ENCODE results near the gene VTI1A. TPM values are rescaled to one million over a fixed set of nuclear protein-coding genes. Genes with fewer than 3 reads are reported as not detected.

The VTI1A gene
- total RNA-seq, 1 experiment from 2014 or later = 22.0 TPM

- no peaks in the 10 kb centered on the region for H3K36me3 Mint-ChIP-seq (ENCODE audit: insufficient read depth in 1 of 3, low read depth in 3 of 3)
- Histone ChIP-seq H4K8ac (replicated peaks; ENCODE audit: insufficient read length, low read depth, low read length) (no peak overlapping the region), H3K23ac (ENCODE audit: insufficient read length, low read depth, low read length) (no peak overlapping the region), H3K4ac (ENCODE audit: low read depth, low read length) (no peak overlapping the region), H3K4me1 (ENCODE audit: insufficient read depth, low read length) (no peaks in the 10 kb centered on the region), H4K5ac (ENCODE audit: insufficient read length, low read depth, low read length) (no peak overlapping the region), H4K91ac (ENCODE audit: insufficient read length, low read depth, low read length) (no peak overlapping the region), H2BK20ac (ENCODE audit: low read depth, low read length, poor library complexity, severe bottlenecking) (no peak overlapping the region), H3K9me3 (ENCODE audit: control insufficient read depth, low read depth, low read length) (no peaks in the 10 kb centered on the region), H3K4me2 (ENCODE audit: insufficient read depth, insufficient read length, low read length) (no peak overlapping the region), H3K9ac (ENCODE audit: extremely low read depth, insufficient read length, low read length) (no peak overlapping the region), H2AFZ (ENCODE audit: low read length) (no peak overlapping the region), H3K18ac (ENCODE audit: insufficient read length, low read depth, low read length) (no peak overlapping the region), H3K79me2 (ENCODE audit: insufficient read depth, low read length) (no peaks in the 10 kb centered on the region), H2BK12ac (ENCODE audit: insufficient read length, low read depth, low read length) (no peak overlapping the region), H3K23me2 (ENCODE audit: insufficient read length, low read depth, low read length, poor library complexity, severe bottlenecking) (no peaks in the 10 kb centered on the region), H3K79me1 (ENCODE audit: insufficient read depth, low read depth, low read length, poor library complexity, severe bottlenecking) (no peaks in the 10 kb centered on the region), H2BK15ac (ENCODE audit: low read depth, low read length) (no peak overlapping the region), H3K27me3 (ENCODE audit: insufficient read depth, low read length) (no peaks in the 10 kb centered on the region), H3K27ac (ENCODE audit: insufficient read length, low read depth, low read length) (no peak overlapping the region), H2AK5ac (ENCODE audit: insufficient read length, low read length) (no peak overlapping the region), H2BK5ac (ENCODE audit: insufficient read length, low read length) (no peak overlapping the region), H4K20me1 (ENCODE audit: control insufficient read depth, insufficient read depth, insufficient read length) (no peaks in the 10 kb centered on the region), H3K56ac (ENCODE audit: insufficient read length, low read depth, low read length) (no peak overlapping the region), H2BK120ac (ENCODE audit: low read depth, low read length, poor library complexity, severe bottlenecking) (no peak overlapping the region), H3T11ph (ENCODE audit: low read length) (no peak overlapping the region), H3K14ac (ENCODE audit: insufficient read depth, low read length) (no peak overlapping the region)
- H3K27ac Mint-ChIP-seq = no peak overlapping the region
- peaks cover 3 to 11% of the 10 kb centered on the region in 2 experiments; a peak in 3 of 4 replicates for H3K4me1 Mint-ChIP-seq
- H3K4me3 Mint-ChIP-seq = no peak overlapping the region
- H3K27me3 Mint-ChIP-seq (ENCODE audit: low read depth) = no peaks in the 10 kb centered on the region; the same call in 1 of the 2 replicates
- no peaks in the 10 kb centered on the region for H3K9me3 Mint-ChIP-seq
- DNase-seq = no peak
- no CpG with 5 or more reads among the region's 4 CpGs for WGBS (ENCODE audit: extremely low coverage, insufficient read length, low lambda C conversion rate)
- no peak for TF ChIP-seq CTCF (conservative IDR thresholded peaks at IDR 0.05)
Observed at GRCh38 chr10:112601214-112602090, 154.4 kb downstream of the VTI1A start.

Measured in H9 (cell line).